Hippocampal formation (tissue), 2 donors: ENCODE data around the gene FLCN.

Experiments
- DNase-seq, 2 donors: peaks; one replicate each; lab custom pipeline; 2025; lab: John Stamatoyannopoulos, UW

FLCN gene

DNA sequence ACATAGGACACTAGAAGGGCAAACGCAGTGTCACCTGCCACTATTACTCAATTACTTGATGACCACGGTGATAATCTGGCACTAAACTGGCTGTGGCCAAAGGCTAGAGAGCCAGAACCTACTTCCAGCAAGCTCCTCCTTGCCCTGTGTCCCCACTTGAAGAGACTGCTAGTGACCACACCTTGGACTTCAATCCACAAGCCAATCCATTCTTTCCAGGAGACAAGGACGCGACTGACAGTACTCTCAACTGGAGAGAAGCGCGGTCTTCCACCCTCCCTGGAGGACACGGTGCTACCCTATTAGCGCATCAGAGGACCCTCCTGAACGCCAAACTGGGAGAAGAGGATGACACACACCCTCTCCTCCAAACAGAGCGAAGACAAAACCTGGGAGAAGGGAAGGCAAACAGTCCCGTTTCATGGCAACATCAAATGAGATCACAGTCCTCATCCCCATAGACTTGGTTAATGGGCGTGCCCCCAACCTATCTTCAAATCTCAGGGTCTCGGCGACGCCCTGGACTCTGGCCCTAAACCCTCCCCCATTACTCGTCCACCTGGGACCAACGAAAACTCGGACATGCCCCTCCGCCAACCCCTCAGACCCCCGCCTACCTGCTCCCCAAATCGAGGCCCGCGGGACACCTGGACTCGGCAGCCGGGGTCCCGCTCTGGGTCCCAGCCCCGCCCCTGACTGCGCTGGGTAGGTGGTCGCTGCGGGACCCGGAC, 508 bp downstream of the FLCN start:
- DNase-seq = peak in 1 of 2 donors; percentile 25

DNA sequence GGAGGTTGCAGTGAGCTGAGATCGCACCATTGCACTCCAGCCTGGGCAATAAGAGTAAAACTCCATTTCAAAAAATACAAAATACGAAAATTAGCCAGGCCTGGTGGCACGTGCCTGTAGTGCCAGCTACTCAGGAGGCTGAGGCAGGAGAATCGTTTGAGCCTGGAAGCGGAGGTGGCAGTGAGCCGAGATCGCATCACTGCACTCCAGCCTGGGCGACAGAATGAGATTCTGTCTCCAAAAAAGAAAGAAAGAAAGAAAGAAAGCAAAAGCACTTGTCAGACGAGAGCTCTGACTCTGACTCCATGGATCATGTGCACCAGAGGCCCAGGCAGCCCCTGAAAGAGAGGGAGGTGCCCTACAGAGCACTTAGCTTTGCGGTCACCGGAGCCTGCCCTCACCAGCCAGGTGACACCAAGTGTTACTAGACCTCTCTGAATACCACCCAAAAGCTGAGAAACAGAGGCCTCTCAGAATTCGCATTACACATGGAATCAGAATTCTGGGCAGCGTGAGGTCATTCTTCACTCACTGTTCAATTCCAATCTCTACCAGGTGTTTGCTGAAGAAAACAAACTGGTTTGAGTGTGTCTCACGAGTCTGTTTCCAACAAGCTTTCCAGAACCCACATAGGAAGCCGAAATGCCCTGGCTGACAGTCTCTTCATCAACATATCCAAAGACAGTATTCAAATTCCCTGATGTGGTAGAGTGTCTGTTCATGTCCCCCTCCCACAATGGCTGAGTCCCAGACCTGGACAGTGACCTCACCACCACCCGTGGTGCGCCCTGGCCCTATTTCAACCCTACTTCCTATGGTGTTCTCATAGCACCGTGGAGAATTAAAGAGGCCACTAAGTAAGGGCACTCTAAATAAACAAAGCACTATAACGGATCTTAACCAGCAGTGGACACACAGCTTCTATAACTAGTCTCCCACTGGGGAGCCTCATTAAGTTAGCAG, 1.5 kb downstream of the FLCN start:
- no peak for DNase-seq

DNA sequence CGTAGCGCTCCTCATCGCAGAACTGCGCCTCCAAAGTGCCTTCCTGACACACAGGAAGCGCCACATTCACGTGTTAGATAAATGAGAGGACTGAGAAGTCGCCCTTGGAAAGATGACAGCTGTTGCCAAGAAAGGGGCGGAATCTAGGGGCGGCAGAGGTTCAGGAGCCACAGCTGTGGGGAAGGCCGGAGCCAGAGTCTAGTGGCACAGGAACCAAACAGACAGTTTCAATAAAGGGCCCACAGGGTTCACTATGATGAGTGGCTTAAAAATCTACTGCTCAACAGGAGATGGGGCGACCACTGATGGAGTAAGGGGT, 4.7 kb downstream of the FLCN start:
- no peak for DNase-seq

DNA sequence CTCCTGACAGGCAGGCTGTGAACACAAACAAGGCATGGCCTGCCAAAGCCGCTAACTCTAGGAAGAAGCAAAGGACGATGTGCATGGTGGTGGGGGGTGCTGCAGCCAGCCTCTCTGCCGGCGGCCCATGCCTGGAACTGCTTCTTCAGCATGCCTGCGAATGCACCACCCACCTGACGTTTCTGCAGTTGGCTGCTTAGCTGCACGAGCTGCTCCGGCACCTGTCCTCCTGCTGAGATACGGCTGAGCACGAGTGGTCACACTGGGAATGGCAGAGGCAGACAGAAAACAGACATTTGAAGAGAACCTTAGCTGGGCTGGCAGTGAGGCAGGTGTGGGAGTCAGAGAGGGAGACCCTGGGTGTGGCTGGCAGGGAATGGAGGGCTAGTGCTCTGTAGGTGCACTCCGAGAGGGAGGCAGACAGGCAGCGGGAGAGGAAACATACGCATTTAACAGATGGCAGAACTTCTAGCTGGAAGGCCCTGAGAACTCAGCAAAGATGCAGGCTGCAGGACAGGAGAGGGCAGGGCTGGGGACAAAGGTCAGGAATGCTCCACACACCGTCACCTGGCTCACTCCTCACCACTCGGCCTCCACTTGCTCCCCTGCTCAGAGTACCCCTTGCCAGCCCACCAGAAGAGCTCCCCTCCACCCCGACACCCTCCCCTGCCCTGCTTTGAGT, 5.2 kb downstream of the FLCN start:
- DNase-seq = no peak

DNA sequence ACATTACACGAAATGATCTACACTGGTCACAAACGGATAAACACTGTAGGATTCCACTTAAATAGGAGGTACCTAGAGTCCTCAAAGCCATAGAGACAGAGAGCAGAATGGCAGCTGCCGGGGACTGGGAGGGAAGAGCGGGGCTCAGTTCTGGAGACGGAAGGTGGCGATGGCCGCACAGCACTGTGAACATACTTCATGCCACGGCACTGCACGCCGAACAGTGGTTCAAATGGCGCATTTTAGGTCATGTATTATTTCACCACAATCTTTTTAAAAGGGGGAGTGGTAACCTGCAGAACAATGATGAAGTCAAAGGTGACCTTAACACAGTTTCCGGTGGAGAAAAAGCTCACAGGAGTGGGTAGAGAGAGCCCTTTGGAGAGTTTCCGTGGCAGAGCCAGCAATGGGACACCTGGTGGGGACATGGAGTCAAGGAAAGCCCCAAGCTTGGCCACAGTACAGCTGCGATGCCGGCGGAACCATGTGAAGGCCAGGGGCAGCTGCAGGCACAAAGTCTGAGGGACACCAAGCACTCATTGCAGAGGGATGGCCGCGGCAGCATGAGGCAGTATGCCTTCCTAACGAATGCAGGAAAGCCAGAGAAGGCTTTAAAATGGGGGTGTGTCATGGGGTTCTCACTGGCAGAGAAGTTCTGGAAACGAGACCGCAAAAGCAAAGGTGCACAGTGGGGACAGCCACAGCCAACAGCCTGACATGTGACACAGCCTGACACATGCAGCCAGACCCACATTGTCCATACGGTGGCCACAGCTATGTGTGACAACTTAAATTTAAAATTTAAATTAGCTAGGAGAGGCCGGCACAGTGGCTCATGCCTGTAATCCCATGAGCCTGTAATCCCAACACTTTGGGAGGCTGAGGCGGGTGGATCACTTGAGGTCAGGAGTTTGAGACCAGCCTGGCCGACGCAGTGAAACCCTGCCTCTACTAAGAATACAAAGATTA, 7.3 kb downstream of the FLCN start:
- DNase-seq = no peak

DNA sequence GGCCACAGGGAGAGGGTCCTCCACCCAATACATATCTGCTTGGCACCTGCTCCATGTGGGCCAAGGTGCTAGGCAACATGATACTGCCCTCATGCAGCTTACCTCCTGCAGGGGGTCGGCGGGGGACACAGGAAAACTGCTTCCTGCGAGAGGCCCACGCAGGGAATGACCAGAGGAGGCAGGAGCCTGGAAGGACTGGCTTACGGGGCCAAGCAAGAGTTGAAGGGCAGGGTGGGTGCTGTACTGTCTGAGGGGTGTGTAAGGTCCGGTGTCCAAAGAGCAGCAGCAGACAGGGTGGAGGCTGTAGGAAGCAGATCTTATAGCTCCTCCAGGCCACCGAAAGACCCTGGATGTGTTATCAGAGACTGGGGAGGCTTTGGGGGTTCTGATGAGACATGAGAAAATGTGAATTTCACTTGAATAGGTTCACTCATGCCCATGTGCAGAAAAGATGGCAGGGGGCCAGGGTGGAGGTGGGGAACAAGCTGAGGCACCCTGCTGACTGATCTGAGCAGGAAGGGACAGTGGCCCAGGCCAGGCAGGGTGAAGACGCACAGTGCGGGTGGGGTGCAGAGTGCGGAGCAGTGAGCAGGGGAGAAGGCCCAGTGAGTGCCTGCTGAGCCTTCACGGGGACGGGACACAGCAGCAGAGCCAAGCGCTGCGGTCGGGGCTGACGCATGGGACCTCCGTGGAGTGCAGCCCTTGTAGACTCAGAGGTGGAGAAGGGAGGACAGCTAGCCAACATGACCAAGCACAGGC, 8.3 kb downstream of the FLCN start:
- no peak for DNase-seq

DNA sequence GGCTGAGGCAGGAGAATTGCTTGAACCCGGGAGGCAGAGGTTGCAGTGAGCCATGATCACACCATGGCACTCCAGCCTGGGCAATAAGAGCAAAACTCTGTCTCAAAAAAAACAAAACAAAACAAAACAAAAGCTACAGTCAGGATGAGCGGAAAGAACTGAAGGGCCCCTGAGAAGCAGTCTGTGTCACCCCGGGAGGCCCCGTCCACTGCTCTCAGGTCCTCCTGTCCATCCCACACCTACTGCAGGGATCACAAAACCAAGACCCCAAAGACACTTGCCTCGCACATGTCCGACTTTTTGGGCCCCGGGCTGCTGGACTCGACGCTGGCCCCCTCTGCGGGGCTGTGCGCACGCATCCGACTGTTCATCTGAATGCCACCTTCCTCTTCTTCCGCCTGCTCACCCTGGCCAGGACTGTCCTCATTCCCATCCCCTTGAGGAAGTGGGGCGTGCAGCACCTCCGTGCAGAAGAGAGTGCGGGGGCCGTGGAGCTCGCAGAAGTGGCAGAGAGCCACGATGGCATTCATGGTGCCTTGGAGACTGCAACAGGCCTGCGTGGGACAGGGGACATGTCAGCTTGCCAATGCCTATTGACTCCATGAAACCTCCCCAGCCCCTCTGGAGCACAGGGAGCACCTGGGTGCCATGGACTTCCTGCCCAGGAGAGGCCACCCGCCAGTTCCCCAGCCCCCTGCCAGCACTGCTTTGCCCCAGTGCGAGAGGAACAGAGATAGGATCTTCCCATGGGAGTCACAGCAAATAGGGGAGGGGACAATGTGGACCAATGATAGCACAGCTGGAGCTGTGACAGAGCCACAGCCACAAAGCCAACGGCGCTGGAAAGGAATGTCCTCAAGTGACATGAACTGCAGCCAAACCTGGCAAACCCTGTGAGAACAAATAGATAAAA, 9.1 kb downstream of the FLCN start:
- no peak for DNase-seq

DNA sequence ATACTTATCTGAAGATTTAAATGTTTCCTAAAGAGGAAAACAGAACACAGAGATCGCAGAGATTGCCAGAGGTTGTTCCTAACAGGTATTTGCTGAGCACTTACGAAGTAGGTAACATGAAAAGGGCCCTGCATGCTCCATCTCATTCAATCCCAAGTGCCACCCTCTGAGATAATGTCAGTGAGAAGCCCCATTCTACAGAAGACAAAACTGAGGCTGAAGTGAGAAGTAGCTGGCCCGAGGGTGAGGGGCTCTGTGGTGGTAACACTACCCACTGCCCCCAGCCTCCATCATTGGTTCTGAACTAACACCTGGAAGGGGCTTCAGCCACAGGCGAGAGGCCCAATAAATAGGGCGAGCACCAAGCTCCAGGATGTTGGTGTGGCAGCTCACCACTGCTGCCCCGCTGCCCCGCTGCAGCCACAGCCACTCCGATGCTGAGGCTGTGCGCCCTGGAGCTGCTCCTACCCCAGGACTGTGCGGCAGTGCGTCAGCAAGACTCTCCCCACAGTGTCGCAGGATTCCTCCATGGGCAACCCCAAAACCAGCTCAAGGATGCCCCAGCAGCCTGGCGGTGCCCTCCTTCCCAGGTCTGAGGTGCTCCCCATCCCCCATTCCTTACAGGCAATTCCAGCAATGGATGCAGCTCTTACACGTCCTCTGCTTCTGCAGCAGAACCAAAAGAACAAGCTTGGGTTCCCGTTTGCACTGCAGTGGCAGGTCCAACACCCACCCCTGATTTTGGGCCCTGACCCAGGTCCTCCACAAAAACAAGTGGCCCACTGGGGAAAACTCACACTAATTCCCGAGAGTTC, 10.3 kb downstream of the FLCN start:
- DNase-seq = no peak

DNA sequence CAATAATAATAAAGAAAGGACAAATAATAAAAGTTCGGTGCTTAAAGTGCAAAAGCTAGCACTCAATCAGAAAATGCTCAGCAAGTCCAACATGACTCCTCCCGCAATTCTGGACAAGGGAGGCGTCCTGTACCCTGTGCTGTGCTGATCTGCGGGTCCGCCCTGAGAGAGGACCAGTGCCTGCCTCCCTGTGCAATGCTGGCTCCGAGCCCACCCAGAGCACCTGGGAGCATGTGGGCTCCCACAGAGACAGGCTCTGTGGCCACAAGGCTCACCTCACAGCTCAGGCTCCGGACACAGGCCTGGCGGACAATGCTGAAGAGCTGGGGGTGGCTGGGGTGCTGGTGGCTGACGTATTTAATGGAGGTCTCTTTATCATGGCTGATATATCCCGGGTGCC, 11.1 kb downstream of the FLCN start:
- no peak for DNase-seq

DNA sequence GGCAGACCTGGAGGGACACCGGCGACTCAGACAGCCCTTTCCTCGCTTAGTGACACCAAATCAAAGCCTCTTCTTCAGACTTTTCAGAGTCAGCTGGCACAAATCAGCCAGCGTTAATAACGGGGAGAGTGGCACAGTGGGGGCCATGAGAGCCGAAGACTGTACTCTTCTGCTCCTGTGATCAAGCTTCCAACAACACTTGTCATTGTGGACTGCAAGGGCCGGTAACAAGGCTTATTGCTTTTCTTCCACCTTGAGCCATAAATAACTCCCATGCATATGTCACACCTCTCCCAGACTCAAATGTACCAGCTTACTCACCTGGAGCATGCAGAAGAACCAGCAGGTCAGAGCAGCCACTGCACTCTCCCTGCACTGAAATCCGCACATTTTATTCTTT, 12.8 kb downstream of the FLCN start:
- no peak for DNase-seq

DNA sequence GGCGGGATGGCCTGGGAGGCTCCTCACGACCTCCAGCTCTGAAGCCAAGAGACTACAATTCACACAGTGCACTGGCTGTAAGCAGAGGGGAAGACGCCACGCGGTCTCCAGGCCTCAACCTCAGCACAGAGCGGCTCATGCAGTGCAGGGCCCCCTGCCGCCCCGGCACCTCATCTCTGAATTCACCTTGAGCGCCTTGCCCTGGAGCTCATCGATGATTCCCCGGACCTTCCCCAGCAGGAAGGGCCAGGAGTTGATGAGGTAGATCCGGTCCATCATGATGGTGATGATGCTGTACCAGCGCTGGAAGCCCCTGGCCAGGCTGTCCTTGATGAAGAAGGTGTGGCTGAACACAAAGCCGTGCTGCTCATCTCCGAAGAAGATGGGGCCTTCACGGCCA, 13.2 kb downstream of the FLCN start:
- DNase-seq = no peak

DNA sequence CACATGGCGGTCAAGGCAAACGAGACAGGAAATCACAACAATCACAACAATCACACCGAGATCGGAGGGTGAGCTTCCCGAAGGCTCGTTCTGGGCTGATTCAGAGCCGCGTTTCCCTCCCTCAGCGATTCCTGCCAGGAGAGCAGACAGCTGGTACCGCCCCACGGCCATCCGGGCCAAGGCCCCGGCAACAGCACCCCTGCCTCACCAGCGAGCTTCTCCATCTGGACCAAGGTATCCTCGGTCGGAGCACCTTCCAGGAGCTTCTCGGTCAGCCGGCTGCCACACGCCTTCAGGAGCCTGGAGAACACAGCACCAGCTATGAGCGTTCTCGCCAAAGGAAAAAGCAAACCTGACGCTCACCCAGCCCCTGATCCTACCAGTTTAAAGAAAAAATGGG, 15.6 kb downstream of the FLCN start:
- no peak for DNase-seq

DNA sequence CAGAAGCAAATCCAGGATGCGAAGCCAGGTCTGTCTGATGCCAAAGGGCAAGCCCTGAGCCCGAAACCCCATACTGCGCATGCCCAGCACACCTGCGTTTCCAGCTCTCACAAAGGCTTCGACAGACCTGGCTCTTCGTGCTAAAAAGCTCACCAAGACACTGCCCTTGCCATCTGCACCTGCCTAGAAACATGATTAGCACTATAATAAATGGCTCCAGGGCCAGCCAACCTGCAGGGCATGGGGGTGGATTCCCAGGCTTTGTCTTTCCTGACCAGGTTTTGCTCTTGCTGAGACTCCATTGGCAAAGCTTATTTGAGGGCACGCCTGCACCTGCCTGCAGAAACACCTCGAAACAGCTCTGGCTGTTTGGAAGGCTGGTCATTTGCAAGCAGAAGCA, 16.4 kb downstream of the FLCN start:
- DNase-seq = no peak

DNA sequence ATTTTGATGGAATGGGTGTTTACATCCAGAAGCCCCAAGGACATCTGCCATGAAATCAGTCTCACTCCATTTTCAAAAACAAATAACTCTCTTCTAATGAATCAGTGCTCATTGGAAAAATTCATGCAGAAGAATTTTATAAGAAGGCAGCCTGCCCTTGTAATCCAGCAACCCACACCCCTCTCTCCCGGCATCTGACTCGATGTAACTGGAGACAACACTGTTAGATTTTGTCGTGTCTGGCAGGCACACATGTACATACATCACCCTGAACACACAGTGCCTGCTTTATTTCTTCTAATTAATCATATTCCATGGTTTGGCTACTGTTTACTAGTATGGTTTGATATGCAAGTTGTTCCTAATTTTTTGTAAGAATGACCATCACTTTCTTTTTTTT, 19.0 kb downstream of the FLCN start:
- DNase-seq = no peak

DNA sequence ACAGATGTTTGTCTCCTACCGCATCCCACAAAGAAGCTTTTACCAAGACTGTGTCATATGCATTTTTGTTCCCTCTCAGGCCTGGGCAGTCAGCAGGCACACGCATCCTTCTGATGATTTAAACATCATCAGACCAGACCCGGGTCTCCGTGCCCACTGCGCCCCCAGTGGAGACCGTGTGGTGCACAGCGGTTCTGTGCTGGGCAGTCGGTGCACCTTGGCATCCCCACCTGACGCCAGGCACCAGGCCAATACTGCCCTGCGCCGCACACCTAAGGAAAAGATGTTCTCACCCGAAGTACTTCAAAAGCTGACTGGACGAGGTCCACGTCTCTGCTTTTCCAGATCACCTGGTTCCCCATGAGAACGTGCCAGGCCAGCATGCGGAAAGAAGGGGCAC, 20.2 kb downstream of the FLCN start:
- no peak for DNase-seq

DNA sequence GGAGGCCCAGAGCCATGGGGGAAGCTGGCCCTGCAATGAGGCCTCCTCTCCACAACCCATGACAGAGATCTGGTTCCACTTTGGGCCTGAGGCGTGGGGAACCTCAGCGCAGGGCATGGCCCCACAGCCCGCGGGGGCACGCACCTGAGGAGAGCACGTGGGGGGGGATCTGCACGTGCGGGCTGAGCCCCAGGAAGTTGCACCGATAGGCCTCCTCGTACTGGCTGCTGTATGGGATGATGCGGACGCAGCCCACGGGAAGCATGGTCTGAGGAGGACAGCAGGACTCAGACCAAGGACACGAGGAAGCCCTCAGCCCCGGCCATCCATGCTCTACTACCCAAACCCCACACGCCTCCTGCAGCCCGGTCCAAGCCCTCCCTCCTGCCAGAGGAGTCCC, 20.7 kb downstream of the FLCN start:
- no peak for DNase-seq

DNA sequence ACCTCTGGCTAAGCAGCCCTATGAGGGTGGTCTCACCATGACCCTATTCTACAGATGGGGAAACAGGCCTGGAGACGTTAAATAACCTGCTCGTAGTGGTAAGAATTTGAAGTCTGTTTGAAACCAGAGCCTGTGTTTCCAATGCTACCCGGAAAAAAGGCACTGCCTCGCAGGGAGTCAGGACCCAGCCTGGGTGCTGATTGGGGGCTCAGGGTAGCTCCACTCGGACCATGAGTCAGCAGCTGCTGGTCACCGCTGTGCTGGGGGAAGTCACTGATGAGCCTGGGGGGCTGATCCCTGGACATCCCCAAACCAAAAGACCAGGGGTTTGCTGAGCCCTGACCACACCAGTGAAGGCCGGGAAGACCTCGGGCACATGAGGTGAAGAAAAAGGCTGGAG, 21.4 kb downstream of the FLCN start:
- no peak for DNase-seq

DNA sequence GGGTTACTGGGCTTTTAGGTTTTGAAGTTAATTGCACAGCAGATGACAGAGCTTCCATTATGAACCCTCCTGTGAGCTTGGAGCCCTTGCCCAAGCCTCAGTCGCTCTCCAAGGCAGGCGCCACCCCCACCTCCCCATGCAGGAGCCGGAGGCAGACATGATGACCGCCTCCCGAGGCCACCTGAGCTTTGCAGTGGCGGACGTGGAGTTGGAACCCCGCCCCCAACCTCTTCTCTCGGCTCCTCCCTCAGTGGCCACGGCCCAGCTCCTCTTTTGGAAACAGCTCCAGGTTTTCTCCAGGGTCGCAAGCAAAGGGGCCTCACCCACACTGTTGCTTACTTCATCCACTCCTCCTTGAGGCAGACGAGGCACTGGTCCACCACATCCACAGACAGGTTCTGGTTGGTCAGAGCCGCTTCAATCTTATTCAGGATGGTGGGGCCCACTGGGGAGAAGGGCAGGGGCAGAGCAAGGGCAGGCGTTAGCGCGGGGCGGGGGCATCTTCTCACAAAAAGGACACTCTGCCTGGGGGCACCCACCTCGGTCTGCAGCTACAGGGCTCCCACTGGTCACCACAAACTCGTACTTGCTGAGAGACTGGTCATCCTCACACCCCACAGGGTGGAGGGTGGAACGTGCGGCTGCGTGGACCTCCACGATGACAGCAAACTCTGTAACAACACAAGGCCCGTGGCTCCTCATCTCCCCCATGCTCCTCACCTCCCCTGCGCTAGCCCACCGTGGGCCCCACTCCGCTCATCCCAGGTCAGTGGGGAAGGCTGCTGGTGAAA, 22.1 kb downstream of the FLCN start:
- DNase-seq = no peak
